GM19238 (cell line): Measurements from ENCODE around the gene LSAMP.
"Not testable (repeated sequence)": the region's sequence is repeated elsewhere in the genome, so short reads cannot be mapped to it uniquely, and the experiment has no call there.

Source experiments
- DNase-seq: peaks from one replicate; pipeline ENCODE4 v3.0.0; 2011; ENCODE audit warnings: low spot score; ENCODE audit not compliant: insufficient read length

LSAMP gene

GRCh38 chr3:115783426-115783825 lies 661.9 kb downstream of the LSAMP start:
- not testable (repeated sequence) for DNase-seq

- DNase-seq = no peak
Measured at GRCh38 chr3:115779011-115779410, 666.3 kb downstream of the LSAMP start.

- no peak for DNase-seq
Measured at GRCh38 chr3:115772951-115773350, 672.3 kb downstream of the LSAMP start.

DNA sequence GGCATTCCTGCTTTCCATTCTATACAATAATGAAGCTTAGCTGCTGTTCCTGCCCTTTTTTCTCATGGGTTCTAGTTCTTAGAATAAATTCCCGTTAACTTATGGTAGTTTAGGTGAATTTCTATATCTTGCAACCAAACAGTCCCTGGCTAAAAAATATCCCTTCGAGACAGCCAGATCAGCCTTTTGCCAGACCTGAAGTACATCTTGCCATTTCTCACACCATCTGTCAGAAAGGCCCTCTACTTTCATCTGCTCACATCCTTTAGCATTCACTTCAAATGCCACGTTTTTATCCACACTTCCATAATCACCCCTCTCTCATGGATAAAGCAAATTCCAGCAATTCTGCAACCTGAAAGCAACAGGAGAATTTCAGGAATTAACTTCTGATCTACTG lies 676.6 kb downstream of the LSAMP start:
- no peak for DNase-seq

- DNase-seq = no peak
Measured at GRCh38 chr3:115766587-115767482, 678.5 kb downstream of the LSAMP start.

GRCh38 chr3:115761927-115762305 lies 683.4 kb downstream of the LSAMP start:
- DNase-seq = no peak

GRCh38 chr3:115760716-115761115 lies 684.6 kb downstream of the LSAMP start:
- DNase-seq = no peak

DNA sequence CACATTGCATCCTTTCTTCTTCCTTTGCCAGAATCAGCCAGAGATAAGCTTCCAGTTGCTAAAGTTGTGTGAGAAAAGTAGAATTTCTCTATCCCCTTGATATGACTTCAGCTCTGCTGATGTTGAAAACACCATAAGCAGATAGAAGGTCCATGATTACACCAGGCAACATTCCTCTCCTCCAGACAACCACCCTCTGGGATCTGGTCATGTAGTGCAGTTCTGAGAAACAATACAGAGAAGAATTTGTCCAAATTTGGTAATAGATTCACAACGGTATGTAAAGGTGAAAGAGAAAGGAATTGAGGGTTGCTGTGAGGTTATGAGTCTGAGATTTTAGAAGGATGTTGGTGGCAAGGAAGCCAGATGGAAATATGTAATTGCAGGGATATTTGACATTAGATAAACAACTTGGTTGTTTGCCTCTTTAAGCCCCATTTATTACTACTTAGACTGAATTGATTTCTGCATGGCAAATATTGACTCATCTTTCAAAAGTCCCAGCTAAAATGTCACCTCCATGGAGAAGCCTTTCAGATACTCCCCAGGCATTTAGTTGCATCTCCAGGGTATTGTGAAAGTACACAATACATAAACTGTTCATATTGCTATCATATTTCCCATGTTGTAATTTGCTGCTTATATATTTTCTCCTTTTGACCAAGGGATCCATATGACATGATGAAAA lies 687.1 kb downstream of the LSAMP start:
- no peak for DNase-seq

DNA sequence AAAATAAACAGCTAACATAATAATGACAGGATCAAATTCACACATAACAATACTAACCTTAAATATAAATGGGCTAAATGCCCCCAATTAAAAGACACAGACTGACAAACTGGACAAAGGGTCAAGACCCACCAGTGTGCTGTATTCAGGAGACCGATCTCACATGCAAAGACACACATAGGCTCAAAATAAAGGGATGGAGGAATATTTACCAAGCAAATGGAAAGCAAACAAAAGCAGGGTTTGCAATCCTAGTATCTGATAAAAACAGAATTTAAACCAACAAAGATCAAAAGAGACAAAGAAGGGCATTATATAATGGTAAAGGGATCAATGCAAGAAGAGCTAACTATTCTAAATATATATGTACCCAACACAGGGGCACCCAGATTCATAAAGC lies 692.3 kb downstream of the LSAMP start:
- not testable (repeated sequence) for DNase-seq
